Measurements from ENCODE around the gene PCBP3. TPM values are rescaled to one million over a fixed set of nuclear protein-coding genes. Genes with fewer than 3 reads are reported as not detected.
"Not testable (repeated sequence)": the region's sequence is repeated elsewhere in the genome, so short reads cannot be mapped to it uniquely, and the experiment has no call there.

The PCBP3 gene
- total RNA-seq, 1 donor from 2014 or later = 2.5 TPM

GRCh38 chr21:45885597-45885929 is 242.0 kb downstream of the PCBP3 start:
- TF ChIP-seq CTCF (IDR thresholded peaks at IDR 0.05; ENCODE audit: unreplicated experiment) = no peak
- H3K4me3 Mint-ChIP-seq (ENCODE audit: unreplicated experiment) = no peak overlapping the region
- no peaks in the 10 kb centered on the region for H3K4me1 Mint-ChIP-seq (ENCODE audit: unreplicated experiment)
- no peak for DNase-seq (ENCODE audit: low spot score)
- H3K27me3 Mint-ChIP-seq (ENCODE audit: unreplicated experiment) = peaks cover 6% of the 10 kb centered on the region
- H3K9me3 Mint-ChIP-seq (ENCODE audit: unreplicated experiment) = no peaks in the 10 kb centered on the region
- no peak overlapping the region for H3K27ac Mint-ChIP-seq (ENCODE audit: unreplicated experiment)
- peaks cover 3% of the 10 kb centered on the region for H3K36me3 Mint-ChIP-seq (ENCODE audit: low read depth, unreplicated experiment)

DNA sequence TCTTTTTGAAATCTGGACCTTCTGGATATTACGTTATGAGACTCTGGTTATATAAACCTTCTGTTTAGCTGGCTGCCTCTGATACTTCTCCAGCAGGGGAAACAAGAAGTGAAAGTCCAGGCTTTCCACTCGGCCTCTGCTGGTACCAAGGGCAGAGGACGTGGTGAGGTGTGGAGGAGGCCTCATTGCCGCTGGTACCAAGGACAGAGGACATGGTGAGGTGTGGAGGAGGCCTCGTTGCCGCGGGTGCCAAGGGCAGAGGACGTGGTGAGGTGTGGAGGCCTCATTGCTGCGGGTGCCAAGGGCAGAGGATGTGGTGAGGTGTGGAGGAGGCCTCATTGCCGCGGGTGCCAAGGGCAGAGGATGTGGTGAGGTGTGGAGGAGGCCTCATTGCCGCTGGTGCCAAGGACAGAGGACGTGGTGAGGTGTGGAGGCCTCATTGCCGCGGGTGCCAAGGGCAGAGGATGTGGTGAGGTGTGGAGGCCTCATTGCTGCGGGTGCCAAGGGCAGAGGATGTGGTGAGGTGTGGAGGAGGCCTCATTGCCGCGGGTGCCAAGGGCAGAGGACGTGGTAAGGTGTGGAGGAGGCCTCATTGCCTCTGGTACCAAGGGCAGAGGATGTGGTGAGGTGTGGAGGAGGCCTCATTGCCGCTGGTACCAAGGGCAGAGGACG is 242.5 kb downstream of the PCBP3 start:
- not testable (repeated sequence) for H3K4me3 Mint-ChIP-seq (ENCODE audit: unreplicated experiment); H3K9me3 Mint-ChIP-seq (ENCODE audit: unreplicated experiment); H3K4me1 Mint-ChIP-seq (ENCODE audit: unreplicated experiment); H3K36me3 Mint-ChIP-seq (ENCODE audit: low read depth, unreplicated experiment); H3K27ac Mint-ChIP-seq (ENCODE audit: unreplicated experiment); H3K27me3 Mint-ChIP-seq (ENCODE audit: unreplicated experiment); DNase-seq (ENCODE audit: low spot score)

GRCh38 chr21:45886610-45887026 is 243.1 kb downstream of the PCBP3 start:
- no peaks in the 10 kb centered on the region for H3K9me3 Mint-ChIP-seq (ENCODE audit: unreplicated experiment)
- peaks cover 3% of the 10 kb centered on the region for H3K36me3 Mint-ChIP-seq (ENCODE audit: low read depth, unreplicated experiment)
- peaks cover 4% of the 10 kb centered on the region for H3K27me3 Mint-ChIP-seq (ENCODE audit: unreplicated experiment)
- no peaks in the 10 kb centered on the region for H3K4me1 Mint-ChIP-seq (ENCODE audit: unreplicated experiment)
- no peak for TF ChIP-seq CTCF (IDR thresholded peaks at IDR 0.05; ENCODE audit: unreplicated experiment)
- H3K4me3 Mint-ChIP-seq (ENCODE audit: unreplicated experiment) = no peak overlapping the region
- no peak overlapping the region for H3K27ac Mint-ChIP-seq (ENCODE audit: unreplicated experiment)
- DNase-seq (ENCODE audit: low spot score) = no peak

GRCh38 chr21:45887120-45887611 is 243.6 kb downstream of the PCBP3 start:
- H3K4me3 Mint-ChIP-seq (ENCODE audit: unreplicated experiment) = no peak overlapping the region
- peaks cover 4% of the 10 kb centered on the region for H3K27me3 Mint-ChIP-seq (ENCODE audit: unreplicated experiment)

DNA sequence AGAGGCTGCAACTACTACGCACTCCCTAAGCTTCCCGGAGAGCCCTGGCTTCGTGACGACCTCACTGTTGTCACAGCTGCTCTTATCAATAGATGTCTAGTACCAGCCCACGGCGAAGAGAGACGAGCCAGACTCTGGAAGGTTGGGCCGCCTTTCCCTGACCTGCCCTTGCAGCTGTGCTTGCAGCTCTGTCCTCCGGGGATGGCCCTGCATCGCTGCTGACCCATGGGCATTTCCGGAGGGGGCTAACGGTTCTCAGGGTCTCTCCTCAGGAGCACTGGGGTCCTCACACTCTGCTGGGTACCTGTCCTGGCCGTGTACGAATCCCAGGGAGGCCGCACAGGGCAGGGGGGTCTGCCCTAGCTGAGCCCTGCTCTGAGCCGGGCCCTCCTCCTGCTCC is 244.3 kb downstream of the PCBP3 start:
- Mint-ChIP-seq H3K36me3 (ENCODE audit: low read depth, unreplicated experiment) (peaks cover 3% of the 10 kb centered on the region), H3K4me3 (ENCODE audit: unreplicated experiment) (no peak overlapping the region), H3K4me1 (ENCODE audit: unreplicated experiment) (peaks cover 3% of the 10 kb centered on the region), H3K27ac (ENCODE audit: unreplicated experiment) (no peak overlapping the region), H3K27me3 (ENCODE audit: unreplicated experiment) (peaks cover 4% of the 10 kb centered on the region), H3K9me3 (ENCODE audit: unreplicated experiment) (no peaks in the 10 kb centered on the region)
- DNase-seq (ENCODE audit: low spot score) = no peak
- TF ChIP-seq CTCF (IDR thresholded peaks at IDR 0.05; ENCODE audit: unreplicated experiment) = no peak

More at GRCh38 chr21:45887120-45887611, 243.6 kb downstream of the PCBP3 start:
- Mint-ChIP-seq H3K9me3 (ENCODE audit: unreplicated experiment) (no peaks in the 10 kb centered on the region), H3K36me3 (ENCODE audit: low read depth, unreplicated experiment) (peaks cover 3% of the 10 kb centered on the region), H3K27ac (ENCODE audit: unreplicated experiment) (no peak overlapping the region), H3K4me1 (ENCODE audit: unreplicated experiment) (peaks cover 2% of the 10 kb centered on the region)
- no peak for TF ChIP-seq CTCF (IDR thresholded peaks at IDR 0.05; ENCODE audit: unreplicated experiment)
- DNase-seq (ENCODE audit: low spot score) = no peak
